Bronchus fibroblast of lung (primary cell): ENCODE data around the gene IGFLR1. TPM values are rescaled to one million over a fixed set of nuclear protein-coding genes. Genes with fewer than 3 reads are reported as not detected.

Source experiments
- total RNA-seq: library from RNA; depleted of rRNA; stranded (reverse); fragments of >200 nt; gene quantifications from 2 replicates; pipeline ENCODE4 v1.2.3, GENCODE V29; 2015

The IGFLR1 gene, protein sequence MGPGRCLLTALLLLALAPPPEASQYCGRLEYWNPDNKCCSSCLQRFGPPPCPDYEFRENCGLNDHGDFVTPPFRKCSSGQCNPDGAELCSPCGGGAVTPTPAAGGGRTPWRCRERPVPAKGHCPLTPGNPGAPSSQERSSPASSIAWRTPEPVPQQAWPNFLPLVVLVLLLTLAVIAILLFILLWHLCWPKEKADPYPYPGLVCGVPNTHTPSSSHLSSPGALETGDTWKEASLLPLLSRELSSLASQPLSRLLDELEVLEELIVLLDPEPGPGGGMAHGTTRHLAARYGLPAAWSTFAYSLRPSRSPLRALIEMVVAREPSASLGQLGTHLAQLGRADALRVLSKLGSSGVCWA
- 19.0 and 26.1 TPM in 2 replicates for total RNA-seq

GRCh38 chr19:35742121-35742724 is at the start of gene IGFLR1:
TSS of gene IGFLR1 (minus strand) at chr19:35742452. CDS start at chr19:35741180, 1,272 bp downstream.

DNA sequence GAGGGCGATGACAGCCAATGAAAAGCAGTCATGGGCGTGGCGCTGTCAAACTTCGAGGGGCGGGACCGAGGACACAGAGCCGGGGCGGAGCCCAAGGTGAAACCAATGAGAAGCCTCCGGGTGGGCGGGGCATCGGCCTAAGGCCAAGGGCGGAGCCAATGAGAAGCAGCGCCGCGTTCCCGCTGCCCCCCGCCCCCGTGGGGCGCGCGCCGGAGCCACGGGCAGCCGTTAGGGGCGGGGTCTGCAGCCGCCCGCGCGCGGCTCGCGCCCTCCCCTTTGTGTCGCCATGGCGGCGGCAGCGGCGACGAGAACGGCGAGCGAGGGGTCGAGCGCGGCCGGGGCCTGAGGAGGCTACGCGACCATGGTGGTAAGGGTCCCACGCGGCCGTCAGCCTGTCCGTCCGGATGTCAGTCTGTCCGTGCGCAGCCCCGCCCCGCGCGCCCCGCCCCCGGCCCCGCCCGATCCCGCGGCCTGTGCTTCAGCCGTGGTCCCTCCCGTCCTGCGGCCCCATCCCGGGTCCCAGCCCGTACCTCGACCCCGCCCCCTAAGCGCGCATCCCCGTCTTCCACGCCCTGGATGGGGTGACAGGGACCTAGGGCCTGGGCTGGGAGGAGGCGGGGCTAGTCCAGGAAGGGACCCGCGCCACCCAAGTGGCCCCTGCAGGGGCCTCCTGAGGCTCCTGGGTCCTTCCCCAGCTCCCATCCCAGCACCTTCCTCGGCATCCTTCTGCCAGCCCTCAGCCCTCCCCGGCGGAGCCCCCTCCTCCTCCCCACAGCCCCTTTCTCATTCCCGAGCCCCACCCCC is 33.2 kb upstream of the IGFLR1 start, which contains the start of gene ARHGAP33:
Gene ARHGAP33 (plus strand): TSS at position 267 of the 804 bp plus-strand sequence. CDS start 95 bp downstream, at position 362.

GRCh38 chr19:35757749-35758608 is 15.7 kb upstream of the IGFLR1 start, which contains the start of gene PROSER3:
TSS of gene PROSER3 (plus strand) at chr19:35758176. CDS start at chr19:35758216, 40 bp downstream.

GRCh38 chr19:35756377-35757230 is 14.4 kb upstream of the IGFLR1 start, which contains the start of gene HSPB6:
TSS of gene HSPB6 (minus strand) at chr19:35757029. CDS start at chr19:35757008, 21 bp downstream.

GRCh38 chr19:35748106-35749020 is 6.1 kb upstream of the IGFLR1 start, which contains the start of gene LIN37:
TSS of gene LIN37 (plus strand) at chr19:35748576. CDS start at chr19:35748725, 149 bp downstream.

GRCh38 chr19:35745328-35746086 is 3.3 kb upstream of the IGFLR1 start, which contains the start of the genes PSENEN and U2AF1L4:
TSS of gene PSENEN (plus strand) at chr19:35745651. CDS start at chr19:35745931, 280 bp downstream.
TSS of gene U2AF1L4 (minus strand) at chr19:35745418. CDS start at chr19:35745391, 27 bp downstream.

GRCh38 chr19:35717665-35718344 is 24.4 kb downstream of the IGFLR1 start, which contains the start of gene KMT2B:
TSS of gene KMT2B (plus strand) at chr19:35718003. CDS start at chr19:35718019, 16 bp downstream.

DNA sequence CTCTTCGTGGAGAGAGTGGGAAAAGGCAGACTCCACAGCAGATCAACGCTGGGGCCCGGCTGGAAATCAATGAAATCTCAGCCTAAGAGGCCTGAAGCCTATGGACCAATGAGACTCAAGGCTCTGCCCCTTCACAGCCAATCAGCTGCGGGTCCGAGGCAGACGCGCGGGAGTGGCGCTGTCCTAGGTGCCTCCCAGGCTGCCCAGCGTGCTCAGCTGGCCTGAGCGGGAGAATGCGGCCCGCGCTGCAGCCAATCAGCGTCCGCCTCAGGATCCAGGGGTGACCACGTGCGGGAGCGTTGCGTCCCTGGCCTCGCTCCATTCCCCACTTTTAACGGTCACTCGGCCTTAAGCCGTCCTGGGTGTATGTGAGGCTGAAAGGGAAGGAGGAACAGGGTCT is 38.0 kb downstream of the IGFLR1 start, which contains the start of gene ZBTB32:
Gene ZBTB32 (plus strand): TSS at position 341 of the 400 bp plus-strand sequence. CDS start 10,069 bp downstream, outside the sequence.

Other genes with a start within 250 kb of the IGFLR1 start
- 11.3 and 13.5 TPM in 2 replicates for gene DMKN, start 228.8 kb downstream of the IGFLR1 start, total RNA-seq
- 0.15 TPM in 1 of 2 replicates, not detected in the other for gene SBSN, start 214.1 kb downstream of the IGFLR1 start, total RNA-seq
- gene GAPDHS, start 209.0 kb downstream of the IGFLR1 start, total RNA-seq: not detected in 2 replicates
- 102 and 106 TPM in 2 replicates for gene TMEM147, start 196.8 kb downstream of the IGFLR1 start, total RNA-seq
- gene ATP4A, start 178.8 kb downstream of the IGFLR1 start, total RNA-seq: not detected in 2 replicates
- gene PMIS2, start 156.3 kb downstream of the IGFLR1 start, total RNA-seq: not detected in 2 replicates
- 13.7 and 17.0 TPM in 2 replicates for gene HAUS5, start 129.7 kb downstream of the IGFLR1 start, total RNA-seq
- gene RBM42, start 113.4 kb downstream of the IGFLR1 start, total RNA-seq: 99.4 and 108 TPM in 2 replicates
- 0.89 and 1.5 TPM in 2 replicates for gene ETV2, start 100.7 kb downstream of the IGFLR1 start, total RNA-seq
- 752 and 847 TPM in 2 replicates for gene COX6B1, start 94.1 kb downstream of the IGFLR1 start, total RNA-seq
- not detected in 2 replicates for gene UPK1A, start 75.9 kb downstream of the IGFLR1 start, total RNA-seq
- gene ZBTB32, start 37.9 kb downstream of the IGFLR1 start, total RNA-seq: not detected in 2 replicates
- gene KMT2B, start 24.4 kb downstream of the IGFLR1 start, total RNA-seq: 9.2 and 12.0 TPM in 2 replicates
- gene U2AF1L4, start 3.0 kb upstream of the IGFLR1 start, total RNA-seq: 7.3 and 15.8 TPM in 2 replicates
- gene PSENEN, start 3.2 kb upstream of the IGFLR1 start, total RNA-seq: 45.3 and 47.9 TPM in 2 replicates
- 15.3 TPM in 2 replicates for gene LIN37, start 6.1 kb upstream of the IGFLR1 start, total RNA-seq
- 20.1 and 22.5 TPM in 2 replicates for gene HSPB6, start 14.6 kb upstream of the IGFLR1 start, total RNA-seq
- 8.1 and 8.5 TPM in 2 replicates for gene PROSER3, start 15.7 kb upstream of the IGFLR1 start, total RNA-seq
- 6.5 and 14.1 TPM in 2 replicates for gene ARHGAP33, start 33.1 kb upstream of the IGFLR1 start, total RNA-seq
- gene PRODH2, start 70.4 kb upstream of the IGFLR1 start, total RNA-seq: not detected in 2 replicates
- gene NPHS1, start 110.1 kb upstream of the IGFLR1 start, total RNA-seq: not detected in 2 replicates
- under 0.01 TPM in 2 replicates for gene KIRREL2, start 114.5 kb upstream of the IGFLR1 start, total RNA-seq
- 2.4 and 5.9 TPM in 2 replicates for gene APLP1, start 126.1 kb upstream of the IGFLR1 start, total RNA-seq
- gene NFKBID, start 158.1 kb upstream of the IGFLR1 start, total RNA-seq: 3.0 and 3.4 TPM in 2 replicates
- not detected in 2 replicates for gene HCST, start 160.1 kb upstream of the IGFLR1 start, total RNA-seq
- gene TYROBP, start 165.8 kb upstream of the IGFLR1 start, total RNA-seq: not detected in 2 replicates
- 3.9 and 6.1 TPM in 2 replicates for gene LRFN3, start 193.9 kb upstream of the IGFLR1 start, total RNA-seq